Stimulated activated CD4-positive, alpha-beta T cell treated with anti-CD3 and anti-CD28 coated beads, Interleukin-1b, Interleukin-23, amount 100 ng/mL, for 48 hours (primary cell): ENCODE measurements around the gene LANCL3.
A peak's percentile ranks its signal among the peaks of the same experiment; 100 is the strongest.
"Not testable (repeated sequence)": the region's sequence is repeated elsewhere in the genome, so short reads cannot be mapped to it uniquely, and the experiment has no call there.

Source experiments
- DNase-seq: peaks from one replicate; pipeline ENCODE4 v3.0.0-alpha.2; 2020

LANCL3 gene

GRCh38 chrX:37627602-37628001 is 56.1 kb downstream of the LANCL3 start:
- no peak for DNase-seq

- no peak for DNase-seq
These were observed 66.6 kb downstream of the LANCL3 start for GRCh38 chrX:37638047-37638446.

- no peak for DNase-seq
These were observed 68.7 kb downstream of the LANCL3 start for GRCh38 chrX:37640142-37640541.

GRCh38 chrX:37641859-37642258 is 70.4 kb downstream of the LANCL3 start:
- DNase-seq, result no peak

- no peak for DNase-seq
These were observed 73.2 kb downstream of the LANCL3 start for GRCh38 chrX:37644381-37645305.

GRCh38 chrX:37646254-37646653 is 74.8 kb downstream of the LANCL3 start:
- DNase-seq, result no peak

- not testable (repeated sequence) for DNase-seq
These were observed 79.4 kb downstream of the LANCL3 start for GRCh38 chrX:37650879-37651278.

GRCh38 chrX:37651921-37652452 is 80.5 kb downstream of the LANCL3 start:
- peak; percentile 1 for DNase-seq

- no peak for DNase-seq
These were observed 81.2 kb downstream of the LANCL3 start for GRCh38 chrX:37652589-37653231.

- no peak for DNase-seq
These were observed 82.1 kb downstream of the LANCL3 start for GRCh38 chrX:37653397-37654085.

GRCh38 chrX:37658343-37659030 is 87.0 kb downstream of the LANCL3 start:
- no peak for DNase-seq

- no peak for DNase-seq
These were observed 87.6 kb downstream of the LANCL3 start for GRCh38 chrX:37659047-37659446.

- no peak for DNase-seq
These were observed 90.7 kb downstream of the LANCL3 start for GRCh38 chrX:37662181-37662580.

GRCh38 chrX:37666516-37666915 is 95.1 kb downstream of the LANCL3 start:
- DNase-seq, result no peak

GRCh38 chrX:37667141-37667540 is 95.7 kb downstream of the LANCL3 start:
- DNase-seq, result no peak

GRCh38 chrX:37672563-37672962 is 101.1 kb downstream of the LANCL3 start:
- no peak for DNase-seq

GRCh38 chrX:37676811-37677210 is 105.3 kb downstream of the LANCL3 start:
- no peak for DNase-seq

GRCh38 chrX:37677243-37677642 is 105.8 kb downstream of the LANCL3 start:
- no peak for DNase-seq

GRCh38 chrX:37677765-37678164 is 106.3 kb downstream of the LANCL3 start:
- no peak for DNase-seq

- no peak for DNase-seq
These were observed 107.1 kb downstream of the LANCL3 start for GRCh38 chrX:37678574-37678973.

- no peak for DNase-seq
These were observed 107.8 kb downstream of the LANCL3 start for GRCh38 chrX:37679230-37679629.

- DNase-seq, result no peak
These were observed 108.4 kb downstream of the LANCL3 start for GRCh38 chrX:37679888-37680287.

- DNase-seq, result no peak
These were observed 113.0 kb downstream of the LANCL3 start for GRCh38 chrX:37684426-37684825.
